GM21723 (cell line): ENCODE data around the gene ATP5IF1.

Experiments
- ATAC-seq: cut with Tn5 transposase; IDR thresholded peaks from one replicate; pipeline ENCODE4 v1.9.1; 2021; ENCODE audit warnings: mild to moderate bottlenecking, moderate library complexity; ENCODE audit not compliant: unreplicated experiment

Gene ATP5IF1

DNA sequence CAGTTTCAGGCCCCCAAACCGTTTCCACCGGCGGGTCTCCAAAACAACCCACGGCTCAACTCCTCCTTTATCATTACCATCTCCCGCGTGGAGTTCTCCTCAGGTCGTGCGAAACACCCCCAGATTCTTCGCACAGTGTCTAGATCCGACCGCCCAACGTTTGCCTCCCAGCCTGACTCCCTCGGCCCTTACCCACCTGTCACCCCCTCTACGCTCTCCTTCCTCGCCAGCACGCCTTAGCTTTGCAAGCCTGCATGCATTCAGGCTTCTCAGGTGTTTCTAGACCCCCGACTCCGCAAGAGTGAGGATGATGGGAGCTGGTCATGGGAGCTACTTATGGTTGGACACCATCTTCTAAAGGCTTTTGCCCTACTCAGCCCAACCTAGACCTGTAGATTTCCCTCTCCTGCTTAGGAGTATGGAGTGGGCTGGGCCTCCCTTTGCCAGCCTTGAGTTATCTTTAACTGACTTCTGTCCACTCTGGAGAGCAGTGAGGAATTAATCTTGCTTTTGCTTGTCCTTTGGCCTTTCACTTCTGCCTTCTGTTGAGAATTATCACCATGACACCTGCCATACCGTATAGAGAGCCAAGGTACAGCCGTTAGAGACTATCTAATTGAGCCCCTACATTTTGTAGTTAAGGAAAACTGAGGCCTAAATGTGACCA, 865 bp downstream of the ATP5IF1 start:
- ATAC-seq: no peak

GRCh38 chr1:28239004-28239403, 3.1 kb downstream of the ATP5IF1 start:
- no peak for ATAC-seq

- no peak for ATAC-seq
These were observed 4.1 kb downstream of the ATP5IF1 start for GRCh38 chr1:28240024-28240423.

DNA sequence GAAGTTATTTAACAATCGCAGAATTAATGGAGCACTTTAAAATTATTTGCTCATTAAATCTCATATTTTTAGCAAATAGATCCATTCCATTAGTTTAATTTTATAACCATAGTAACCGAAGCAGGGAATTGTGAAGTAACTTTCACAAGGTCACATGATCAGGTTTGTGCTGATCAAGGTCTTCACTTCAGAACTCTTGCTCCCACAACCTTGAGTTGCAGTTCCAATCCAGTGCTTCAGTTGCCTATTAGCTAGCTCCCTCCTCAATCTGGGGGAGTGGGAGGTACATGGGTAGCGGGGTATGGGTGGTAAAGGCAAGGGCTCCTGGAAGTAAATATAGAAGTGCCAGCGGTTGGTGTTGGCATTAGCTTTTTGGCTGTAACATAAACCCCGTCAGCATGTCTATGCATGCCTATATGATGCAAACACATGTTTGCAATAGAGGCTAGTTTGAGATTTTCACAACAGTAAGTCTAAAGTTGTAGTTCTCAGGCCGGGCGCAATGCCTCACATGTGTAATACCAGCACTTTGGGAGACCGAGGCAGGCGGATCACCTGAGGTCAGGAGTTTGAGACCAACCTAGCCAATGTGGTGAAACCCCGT, 5.8 kb downstream of the ATP5IF1 start:
- ATAC-seq: no peak

DNA sequence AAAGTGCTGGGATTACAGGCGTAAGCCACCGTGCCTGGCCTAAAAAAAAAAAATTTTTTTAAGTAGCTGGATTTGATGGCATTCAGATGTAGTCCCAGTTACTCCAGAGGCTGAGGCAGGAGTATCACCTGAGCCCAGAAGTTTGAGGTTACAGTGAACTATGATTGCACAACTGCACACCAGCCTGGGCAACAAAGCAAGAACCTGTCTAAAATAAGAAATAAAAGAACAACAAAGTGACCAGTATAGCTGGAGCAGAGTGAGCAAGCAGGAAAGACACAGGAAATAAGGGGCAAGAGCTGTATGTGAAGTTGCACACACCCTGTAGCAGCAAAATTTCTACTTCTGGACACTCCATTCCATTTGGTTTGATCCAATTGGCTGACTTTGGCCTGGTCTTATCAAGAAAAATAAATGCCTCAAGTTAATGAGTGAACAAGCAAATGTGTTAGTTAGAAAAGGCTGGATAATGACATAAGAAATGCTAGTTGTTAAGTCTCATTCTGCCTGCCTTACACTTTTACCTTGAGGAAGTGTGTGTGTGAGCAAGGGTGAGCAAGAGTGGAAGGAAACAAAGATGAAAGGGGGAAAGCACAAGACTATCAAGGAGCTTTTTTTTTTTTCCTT, 7.9 kb downstream of the ATP5IF1 start:
- ATAC-seq: no peak

GRCh38 chr1:28244549-28245251, 8.8 kb downstream of the ATP5IF1 start:
- ATAC-seq: no peak

DNA sequence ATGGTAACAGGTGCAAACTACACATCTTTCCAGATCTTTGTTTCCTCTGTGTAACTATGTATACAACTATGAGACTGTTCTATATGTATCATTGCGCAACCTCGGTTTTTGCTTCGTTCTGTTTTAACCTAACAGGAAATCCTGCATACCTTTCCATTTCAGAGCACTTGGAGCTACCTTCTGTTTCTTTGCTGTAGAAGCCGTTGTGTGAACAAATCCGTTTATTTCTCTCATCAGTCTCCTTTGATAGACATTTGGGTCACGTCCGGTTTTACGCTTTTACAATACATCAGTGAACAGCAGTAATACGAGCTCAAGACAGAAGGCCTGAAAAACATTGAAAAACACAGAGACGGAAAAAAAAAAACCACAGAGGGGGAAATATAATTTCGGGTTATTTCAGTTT, 10.5 kb downstream of the ATP5IF1 start:
- no peak for ATAC-seq

GRCh38 chr1:28247612-28248272, 11.8 kb downstream of the ATP5IF1 start:
- no peak for ATAC-seq

GRCh38 chr1:28248273-28249012, 12.5 kb downstream of the ATP5IF1 start:
- ATAC-seq: no peak

GRCh38 chr1:28249013-28249865, 13.3 kb downstream of the ATP5IF1 start:
- ATAC-seq: no peak

DNA sequence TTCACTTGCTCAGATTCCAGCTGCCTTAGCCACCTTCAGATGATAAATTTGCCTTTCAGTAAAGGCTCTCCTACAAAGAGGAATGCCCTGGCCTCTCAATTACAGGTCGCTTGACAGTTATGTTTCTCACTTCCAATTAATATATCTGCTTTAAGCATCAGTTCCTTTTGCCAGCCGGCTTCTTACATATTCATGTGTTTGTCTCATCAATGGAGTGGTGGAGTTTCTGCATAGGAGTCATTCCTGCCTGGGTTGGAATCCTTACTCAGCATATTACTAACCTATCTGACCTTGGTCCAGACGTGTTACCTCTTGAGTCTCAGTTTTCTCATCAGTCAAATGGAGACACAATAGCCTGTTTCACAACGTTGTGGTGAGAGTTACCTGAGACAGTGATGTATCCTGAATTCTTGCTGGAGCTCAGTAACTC, 14.0 kb downstream of the ATP5IF1 start:
- ATAC-seq: no peak

GRCh38 chr1:28256197-28256827, 20.4 kb downstream of the ATP5IF1 start:
- ATAC-seq: no peak

DNA sequence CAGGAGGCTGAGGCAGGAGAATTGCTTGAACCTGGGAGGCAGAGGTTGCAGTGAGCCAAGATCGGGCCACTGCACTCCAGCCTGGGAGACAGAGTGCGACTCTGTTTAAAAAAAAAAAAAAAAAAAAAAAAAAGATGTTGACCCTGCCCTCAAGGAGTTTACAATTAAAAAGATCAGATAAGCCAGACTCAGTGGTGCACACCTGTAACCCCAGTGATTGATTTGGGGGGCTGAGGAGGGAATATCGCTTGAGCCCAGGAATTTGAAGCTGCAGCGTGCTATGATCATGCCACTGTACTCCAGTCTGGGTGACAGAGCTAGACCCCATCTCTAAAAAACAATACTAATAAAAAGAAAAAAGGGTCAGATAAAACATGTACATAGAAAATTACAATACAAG, 21.8 kb downstream of the ATP5IF1 start:
- no peak for ATAC-seq

GRCh38 chr1:28258628-28259251, 22.8 kb downstream of the ATP5IF1 start:
- ATAC-seq: no peak

DNA sequence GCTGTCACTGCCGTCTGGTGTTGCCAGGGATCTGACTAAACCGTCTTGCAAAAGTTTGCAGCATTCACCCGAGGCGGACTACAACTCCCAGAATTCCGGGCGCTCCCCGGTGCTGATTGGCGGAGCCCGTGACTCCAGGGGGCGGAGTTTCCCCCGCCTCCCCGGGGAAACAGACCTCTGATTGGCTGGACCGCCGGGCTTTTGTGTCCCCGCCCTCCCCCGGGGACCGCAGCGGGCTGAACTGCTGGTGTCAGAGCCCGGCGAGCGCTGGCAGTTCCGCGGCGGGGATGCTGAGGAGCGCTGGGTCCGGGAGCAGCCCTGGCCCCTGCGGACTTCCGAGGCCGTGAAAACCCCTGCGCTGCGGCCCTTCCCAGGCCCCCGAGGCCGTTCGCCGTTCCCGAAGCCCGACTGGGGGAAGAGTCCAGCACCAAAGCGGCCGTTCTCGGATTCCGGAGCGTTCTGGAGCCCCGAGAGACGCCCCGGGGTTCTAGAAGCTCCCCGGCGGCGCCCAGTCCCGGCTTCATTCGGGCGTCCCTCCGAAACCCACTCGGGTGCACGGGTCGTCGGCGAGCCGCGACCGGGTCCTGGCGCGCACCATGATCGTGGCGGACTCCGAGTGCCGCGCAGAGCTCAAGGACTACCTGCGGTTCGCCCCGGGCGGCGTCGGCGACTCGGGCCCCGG, 23.5 kb downstream of the ATP5IF1 start, which contains the start of gene SESN2:
TSS of gene SESN2 (plus strand) at position 267 of the 682 bp plus-strand sequence. CDS start at position 597, 330 bp downstream.
- peak; percentile 91 for ATAC-seq

DNA sequence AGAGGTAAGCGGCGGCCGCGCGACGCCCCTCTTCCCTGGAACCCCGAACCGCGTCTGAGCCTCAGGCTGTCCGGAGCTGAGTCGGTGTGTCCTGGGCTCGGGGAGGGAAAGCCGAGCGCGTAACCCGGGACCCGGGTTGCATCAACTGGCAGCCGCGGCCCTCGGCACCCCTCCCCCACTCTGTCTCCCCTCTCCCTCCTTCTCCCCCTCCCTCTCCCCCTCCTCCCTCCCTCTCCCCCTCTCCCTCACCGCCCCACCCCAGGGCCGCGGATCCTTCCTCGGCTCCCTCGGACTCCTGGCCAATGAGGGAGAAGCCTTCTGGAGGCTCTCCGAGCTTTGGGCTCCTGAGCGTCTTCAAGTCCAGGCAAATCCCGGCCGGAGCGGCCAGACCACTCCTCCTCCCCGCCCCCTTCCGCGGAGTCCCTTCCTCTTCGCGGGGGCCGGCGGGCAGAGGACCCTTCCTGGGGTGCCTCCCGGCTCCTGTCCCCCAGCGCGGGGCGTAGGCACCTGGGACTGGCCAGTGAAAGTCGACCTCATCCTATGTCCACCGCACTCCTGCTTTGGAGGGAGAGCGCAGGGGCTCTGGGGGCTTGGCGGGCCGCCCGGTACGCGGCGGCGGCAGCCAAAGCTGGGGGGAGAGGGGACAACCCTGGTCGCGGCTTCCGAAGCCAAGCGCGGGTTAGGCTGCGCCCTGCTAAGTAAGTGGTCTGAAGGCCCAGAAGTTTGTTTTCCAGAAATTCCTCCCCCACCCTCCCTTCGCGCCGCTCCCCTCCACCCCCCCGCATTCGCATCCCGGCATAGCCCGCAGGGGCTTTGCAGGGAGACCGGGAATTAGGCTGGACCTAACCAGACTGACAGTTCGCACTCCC, 24.2 kb downstream of the ATP5IF1 start:
- no peak for ATAC-seq

DNA sequence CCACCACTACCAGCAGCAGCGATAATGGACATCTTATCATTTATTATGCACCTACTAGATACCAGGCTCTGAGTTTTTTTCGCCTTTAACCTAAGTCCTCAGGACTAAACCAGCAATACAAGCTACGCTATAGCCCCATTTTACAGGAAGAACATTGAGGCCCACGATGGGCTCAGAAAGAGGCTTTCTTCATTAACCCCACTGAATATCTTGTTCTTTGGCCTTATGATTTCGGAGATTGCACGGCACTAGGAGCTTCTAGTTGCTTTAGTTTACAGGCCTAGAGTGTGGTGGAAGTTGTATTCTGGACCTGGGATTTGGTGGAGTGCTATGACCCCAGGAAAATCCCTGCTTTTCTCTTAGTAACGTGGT, 24.9 kb downstream of the ATP5IF1 start:
- ATAC-seq: no peak
